WTC11 (cell line): ENCODE data around the gene SRGN. TPM values are rescaled to one million over a fixed set of nuclear protein-coding genes. Genes with fewer than 3 reads are reported as not detected.

Experiments used
- ATAC-seq: fragments of 200-7000 bp; cut with Tn5 transposase; 2 replicates; pipeline ENCODE4 v1.10.0; 2021; ENCODE audit warnings: mild to moderate bottlenecking, moderate library complexity
- CTCF ChIA-PET: fragments of 300-600 bp; sonication (Branson Sonifier 250); formaldehyde crosslinking; loops from one replicate; lab custom pipeline; 2021; ENCODE audit warnings: antibody characterized with exemption; lab: Charles Lee
- POLR2A ChIA-PET: fragments of 350-600 bp; sonication (Branson Sonifier 250); formaldehyde crosslinking; loops from one replicate; lab custom pipeline; 2021; ENCODE audit warnings: antibody characterized with exemption; lab: Charles Lee
- DNase-seq: peaks from one replicate; pipeline ENCODE4 v3.0.0; 2021; ENCODE audit warnings: low spot score
- H3K27ac Mint-ChIP-seq: 2 replicates; pipeline ENCODE4 v1.8.0; 2021; ENCODE audit warnings: mixed read lengths
- H3K27me3 Mint-ChIP-seq: 2 replicates; pipeline ENCODE4 v1.8.0; 2021; ENCODE audit warnings: low read depth, mild to moderate bottlenecking, moderate library complexity, mixed read lengths
- H3K36me3 Mint-ChIP-seq: 2 replicates; pipeline ENCODE4 v1.8.0; 2021; ENCODE audit warnings: mixed read lengths
- H3K4me1 Mint-ChIP-seq: 2 replicates; pipeline ENCODE4 v1.8.0; 2022; ENCODE audit warnings: mixed read lengths
- H3K4me3 Mint-ChIP-seq: 2 replicates; pipeline ENCODE4 v1.8.0; 2021; ENCODE audit warnings: mild to moderate bottlenecking, moderate library complexity, mixed read lengths
- H3K9me3 Mint-ChIP-seq: 2 replicates; pipeline ENCODE4 v1.8.0; 2021; ENCODE audit warnings: mixed read lengths
- CBFB ChIP-seq: sonication (generic); formaldehyde crosslinking; IDR thresholded peaks from 2 replicates; pipeline ENCODE4 v1.8.1; 2022; ENCODE audit warnings: mild to moderate bottlenecking, low read depth, missing genetic modification reagents
- CTCF ChIP-seq: fragments of 200-600 bp; IDR thresholded peaks from 2 replicates; pipeline ENCODE4 v1.8.0; 2022; ENCODE audit warnings: antibody characterized with exemption
- E2F5 ChIP-seq: sonication (generic); formaldehyde crosslinking; IDR thresholded peaks from 2 replicates; pipeline ENCODE4 v1.8.1; 2022; ENCODE audit warnings: mild to moderate bottlenecking, moderate library complexity, missing genetic modification reagents
- ELF4 ChIP-seq: sonication (generic); formaldehyde crosslinking; IDR thresholded peaks from 2 replicates; pipeline ENCODE4 v1.8.1; 2022; ENCODE audit warnings: low read depth, mild to moderate bottlenecking, moderate library complexity, missing genetic modification reagents
- FOXK1 ChIP-seq: sonication (generic); formaldehyde crosslinking; IDR thresholded peaks from 2 replicates; pipeline ENCODE4 v1.8.0; 2022; ENCODE audit warnings: mild to moderate bottlenecking, moderate library complexity, missing genetic modification reagents
- GRHL2 ChIP-seq: fragments of 250-450 bp; sonication (Bioruptor Pico); IDR thresholded peaks from 2 replicates; pipeline ENCODE4 v1.8.0; 2022; ENCODE audit warnings: mild to moderate bottlenecking, moderate library complexity; ENCODE audit not compliant: insufficient replicate concordance, severe bottlenecking
- HMGXB4 ChIP-seq: sonication (generic); formaldehyde crosslinking; IDR thresholded peaks from 2 replicates; pipeline ENCODE4 v1.8.1; 2023; ENCODE audit warnings: mild to moderate bottlenecking, moderate library complexity, missing genetic modification reagents
- JAZF1 ChIP-seq: fragments of 250-450 bp; sonication (Bioruptor Pico); IDR thresholded peaks from 2 replicates; pipeline ENCODE4 v1.9.0; 2021; ENCODE audit warnings: moderate library complexity, mild to moderate bottlenecking, inconsistent platforms
- MAX ChIP-seq: sonication (generic); formaldehyde crosslinking; IDR thresholded peaks from 2 replicates; pipeline ENCODE4 v1.8.0; 2022; ENCODE audit warnings: mild to moderate bottlenecking, missing genetic modification reagents
- NFE2L1 ChIP-seq: sonication (generic); formaldehyde crosslinking; IDR thresholded peaks from 2 replicates; pipeline ENCODE4 v1.8.1; 2023; ENCODE audit warnings: missing genetic modification reagents
- STAT6 ChIP-seq: sonication (generic); formaldehyde crosslinking; conservative IDR thresholded peaks from 2 replicates; pipeline ENCODE4 v1.8.1; 2023; ENCODE audit warnings: mild to moderate bottlenecking, low read depth, missing genetic modification reagents, moderate library complexity
- TEAD1 ChIP-seq: sonication (generic); formaldehyde crosslinking; IDR thresholded peaks from 2 replicates; pipeline ENCODE4 v1.8.0; 2022; ENCODE audit warnings: mild to moderate bottlenecking, missing genetic modification reagents
- TEAD4 ChIP-seq: sonication (generic); formaldehyde crosslinking; IDR thresholded peaks from 2 replicates; pipeline ENCODE4 v1.8.0; 2022; ENCODE audit warnings: mild to moderate bottlenecking, missing genetic modification reagents
- USF1 ChIP-seq: sonication (generic); formaldehyde crosslinking; IDR thresholded peaks from 2 replicates; pipeline ENCODE4 v1.8.0; 2022; ENCODE audit warnings: mild to moderate bottlenecking, missing genetic modification reagents
- ZBTB21 ChIP-seq: sonication (generic); formaldehyde crosslinking; IDR thresholded peaks from 2 replicates; pipeline ENCODE4 v1.8.1; 2023; ENCODE audit warnings: mild to moderate bottlenecking, missing genetic modification reagents, borderline replicate concordance
- ZMAT4 ChIP-seq: fragments of 250-450 bp; sonication (Bioruptor Pico); IDR thresholded peaks from 2 replicates; pipeline ENCODE4 v1.9.0; 2021; ENCODE audit warnings: mild to moderate bottlenecking
- ZNF138 ChIP-seq: sonication (generic); formaldehyde crosslinking; conservative IDR thresholded peaks from 2 replicates; pipeline ENCODE4 v1.8.1; 2022; ENCODE audit warnings: mild to moderate bottlenecking, moderate library complexity, missing genetic modification reagents
- ZNF232 ChIP-seq: sonication (generic); formaldehyde crosslinking; IDR thresholded peaks from 2 replicates; pipeline ENCODE4 v1.8.0; 2022; ENCODE audit warnings: mild to moderate bottlenecking, missing genetic modification reagents
- ZNF263 ChIP-seq: sonication (generic); formaldehyde crosslinking; IDR thresholded peaks from 2 replicates; pipeline ENCODE4 v1.8.1; 2022; ENCODE audit warnings: low read depth, mild to moderate bottlenecking, moderate library complexity, missing genetic modification reagents
- ZNF423 ChIP-seq: fragments of 250-450 bp; sonication (Bioruptor Pico); IDR thresholded peaks from 2 replicates; pipeline ENCODE4 v2.1.2; 2022; ENCODE audit warnings: mild to moderate bottlenecking, moderate library complexity
- ZNF512 ChIP-seq: sonication (generic); formaldehyde crosslinking; IDR thresholded peaks from 2 replicates; pipeline ENCODE4 v1.8.1; 2022; ENCODE audit warnings: missing genetic modification reagents, borderline replicate concordance
- total RNA-seq: library from RNA; stranded (reverse); gene quantifications from 3 replicates; pipeline ENCODE4 v1.2.3, GENCODE V29; 2021

SRGN gene
- total RNA-seq, 1 experiment from 2014 or later, result 1.4 TPM

GRCh38 chr10:69042838-69043237 is 45.1 kb upstream of the SRGN start:
- no peaks in the 10 kb centered on the region for H3K27me3 Mint-ChIP-seq
- no peaks in the 10 kb centered on the region for H3K36me3 Mint-ChIP-seq
- ChIA-PET CTCF (interaction anchor here (1.4 kb wide), 1 partner anchor 38 kb away, joined by 3 read pairs; no protein-coding TSS in a partner anchor), POLR2A (no interaction called here)
- no peak overlapping the region for H3K4me3 Mint-ChIP-seq
- ATAC-seq (no peak), DNase-seq (no peak)
- no peaks in the 10 kb centered on the region for H3K4me1 Mint-ChIP-seq
- no peak overlapping the region for H3K27ac Mint-ChIP-seq
- TF ChIP-seq ZMAT4 (CRISPR knock-in tag) (no peak), ZNF263 (no peak), MAX (CRISPR knock-in tag) (no peak), TEAD4 (CRISPR knock-in tag) (no peak), ZNF512 (CRISPR knock-in tag) (no peak), E2F5 (CRISPR knock-in tag) (no peak), ZNF138 (CRISPR knock-in tag) (no peak), STAT6 (CRISPR knock-in tag) (no peak), ZBTB21 (no peak), USF1 (CRISPR knock-in tag) (no peak), CBFB (CRISPR knock-in tag) (no peak), GRHL2 (no peak), ELF4 (CRISPR knock-in tag) (no peak), NFE2L1 (CRISPR knock-in tag) (no peak)
- no peaks in the 10 kb centered on the region for H3K9me3 Mint-ChIP-seq

GRCh38 chr10:69043931-69044531 is 43.9 kb upstream of the SRGN start:
- DNase-seq (no peak), ATAC-seq (no peak)
- no peak for TF ChIP-seq TEAD1 (CRISPR knock-in tag)
- TF ChIP-seq ZNF423 (CRISPR knock-in tag), result no peak
- TF ChIP-seq CTCF, result no peak
- no peak for TF ChIP-seq ZNF512 (CRISPR knock-in tag)
- TF ChIP-seq HMGXB4 (CRISPR knock-in tag), result no peak
- no peak for TF ChIP-seq ZNF232 (CRISPR knock-in tag)
- no peak for TF ChIP-seq FOXK1 (CRISPR knock-in tag)
- no peak for TF ChIP-seq JAZF1 (CRISPR knock-in tag)
- no peak for TF ChIP-seq ZBTB21
- ChIA-PET CTCF (interaction anchor here (2.6 kb wide), 1 partner anchor 49 kb away, joined by 9 read pairs; no protein-coding TSS in a partner anchor), POLR2A (no interaction called here)
- no peaks in the 10 kb centered on the region for H3K36me3 Mint-ChIP-seq
- H3K9me3 Mint-ChIP-seq, result no peaks in the 10 kb centered on the region
- H3K4me3 Mint-ChIP-seq, result no peak overlapping the region
- no peaks in the 10 kb centered on the region for H3K4me1 Mint-ChIP-seq
- H3K27ac Mint-ChIP-seq, result no peak overlapping the region
- no peaks in the 10 kb centered on the region for H3K27me3 Mint-ChIP-seq
